HepG2 (cell line): ENCODE measurements around the gene ERP44. TPM values are rescaled to one million over a fixed set of nuclear protein-coding genes. Genes with fewer than 3 reads are reported as not detected.

Source experiments
- ARHGAP35 ChIP-seq: sonication (generic); formaldehyde crosslinking; IDR thresholded peaks from 2 replicates; pipeline ENCODE4 v1.9.0; 2022; ENCODE audit warnings: mild to moderate bottlenecking, inconsistent platforms, moderate library complexity, missing genetic modification reagents, borderline replicate concordance
- CHCHD3 ChIP-seq: sonication (generic); formaldehyde crosslinking; IDR thresholded peaks from 2 replicates; pipeline ENCODE4 v1.8.0; 2022; ENCODE audit warnings: mild to moderate bottlenecking, missing genetic modification reagents, moderate library complexity
- HMGA1 ChIP-seq: sonication (generic); formaldehyde crosslinking; conservative IDR thresholded peaks from 2 replicates; pipeline ENCODE4 v1.4.0; 2020; ENCODE audit warnings: missing genetic modification reagents
- IRX3 ChIP-seq: sonication (generic); formaldehyde crosslinking; IDR thresholded peaks from 2 replicates; pipeline ENCODE4 v1.8.1; 2023; ENCODE audit warnings: mild to moderate bottlenecking, low read depth, missing genetic modification reagents, borderline replicate concordance
- MYPOP ChIP-seq: sonication (generic); formaldehyde crosslinking; IDR thresholded peaks from 2 replicates; pipeline ENCODE4 v1.8.1; 2023; ENCODE audit warnings: mild to moderate bottlenecking, moderate library complexity, missing genetic modification reagents
- PRDM10 ChIP-seq: sonication (generic); formaldehyde crosslinking; IDR thresholded peaks from 2 replicates; pipeline ENCODE4 v1.4.0; 2020; ENCODE audit warnings: low read depth, missing genetic modification reagents
- RNF2 ChIP-seq: fragments of 450-650 bp; conservative IDR thresholded peaks from 2 replicates; pipeline ENCODE4 v1.6.1; 2016; ENCODE audit warnings: low read depth
- SALL2 ChIP-seq: sonication (generic); formaldehyde crosslinking; IDR thresholded peaks from 2 replicates; pipeline ENCODE4 v1.8.1; 2023; ENCODE audit warnings: mild to moderate bottlenecking, missing genetic modification reagents, inconsistent platforms
- SNAI1 ChIP-seq: sonication (generic); formaldehyde crosslinking; IDR thresholded peaks from 2 replicates; pipeline ENCODE4 v1.5.0; 2020; ENCODE audit warnings: mild to moderate bottlenecking, missing genetic modification reagents, borderline replicate concordance
- ZBTB2 ChIP-seq: sonication (generic); formaldehyde crosslinking; IDR thresholded peaks from 2 replicates; pipeline ENCODE4 v1.8.0; 2022; ENCODE audit warnings: low read depth, missing genetic modification reagents
- ZFP90 ChIP-seq: sonication (generic); formaldehyde crosslinking; IDR thresholded peaks from 2 replicates; pipeline ENCODE4 v1.8.0; 2022; ENCODE audit warnings: missing genetic modification reagents, mild to moderate bottlenecking, inconsistent platforms, borderline replicate concordance
- ZNF136 ChIP-seq: sonication (generic); formaldehyde crosslinking; IDR thresholded peaks from 2 replicates; pipeline ENCODE4 v1.8.1; 2022; ENCODE audit warnings: low read depth, mild to moderate bottlenecking, moderate library complexity, missing genetic modification reagents
- ZNF264 ChIP-seq: sonication (generic); formaldehyde crosslinking; IDR thresholded peaks from 2 replicates; pipeline ENCODE4 v1.4.0; 2020; ENCODE audit warnings: missing genetic modification reagents
- ZNF276 ChIP-seq: sonication (generic); formaldehyde crosslinking; IDR thresholded peaks from 2 replicates; pipeline ENCODE4 v1.4.0; 2020; ENCODE audit warnings: mild to moderate bottlenecking, low read depth, missing genetic modification reagents
- ZNF34 ChIP-seq: sonication (generic); formaldehyde crosslinking; IDR thresholded peaks from 2 replicates; pipeline ENCODE4 v1.4.0; 2020; ENCODE audit warnings: mild to moderate bottlenecking, missing genetic modification reagents, borderline replicate concordance
- ZNF431 ChIP-seq: sonication (generic); formaldehyde crosslinking; IDR thresholded peaks from 2 replicates; pipeline ENCODE4 v1.9.0; 2022; ENCODE audit warnings: missing genetic modification reagents, low read depth, mild to moderate bottlenecking, borderline replicate concordance
- ZNF580 ChIP-seq: IDR thresholded peaks from 2 replicates; pipeline ENCODE4 v1.6.1; 2016; ENCODE audit warnings: low read depth, borderline replicate concordance
- ZNF605 ChIP-seq: sonication (generic); formaldehyde crosslinking; IDR thresholded peaks from 2 replicates; pipeline ENCODE4 v1.8.0; 2022; ENCODE audit warnings: mild to moderate bottlenecking, missing genetic modification reagents
- ZNF776 ChIP-seq: sonication (generic); formaldehyde crosslinking; IDR thresholded peaks from 2 replicates; pipeline ENCODE4 v1.4.0; 2020; ENCODE audit warnings: mild to moderate bottlenecking, missing genetic modification reagents
- ZNF891 ChIP-seq: sonication (generic); formaldehyde crosslinking; IDR thresholded peaks from 2 replicates; pipeline ENCODE4 v1.5.0; 2020; ENCODE audit warnings: mild to moderate bottlenecking, missing genetic modification reagents
- polyA plus RNA-seq, 8 experiments: library from polyadenylated mRNA; depleted of rRNA in 3 of 8; stranded (reverse) in 7 of 8; unstranded in 1 of 8; fragments of >200 nt; fragmentation: Illumina TruSeq in 4 of 8; extraction: Trizol in 4 of 8; gene quantifications; 2 replicates each; pipeline versions ENCODE4 v1.2.1 to v1.2.3, GENCODE V29; 2011 to 2016; ENCODE audit warnings: low read depth in 4 of 8, missing spikeins in 1 of 8, mixed read lengths in 1 of 8; ENCODE audit not compliant: insufficient read depth in 1 of 8
- total RNA-seq, 5 experiments: library from RNA; depleted of rRNA; stranded (reverse); fragments of >200 nt; fragmentation: Illumina TruSeq; extraction: Trizol; gene quantifications; 2 replicates each; pipeline ENCODE4 v1.2.3, GENCODE V29; 2016; ENCODE audit warnings: low read depth in 1 of 5

ERP44 gene
- total and polyA plus RNA-seq, 2 of the 13 experiments (the other 11 are each of a cell fraction or from before 2014, with no cell fraction given): 8.9 to 13.8 TPM

- TF ChIP-seq ZBTB2 (peak; percentile 23; the same call in 1 of the 2 replicates), ZNF136 (CRISPR knock-in tag) (no peak), ZNF605 (peak; percentile 63; the same call in 1 of the 2 replicates), SNAI1 (no peak), ZNF580 (CRISPR knock-in tag) (0 out of 2 replicates have a peak, but pooled peaks have one; percentile 12), ARHGAP35 (no peak), IRX3 (CRISPR knock-in tag) (peak; percentile 59; the same call in 1 of the 2 replicates), CHCHD3 (CRISPR knock-in tag) (0 out of 2 replicates have a peak, but pooled peaks have one; percentile 55), ZNF264 (CRISPR knock-in tag) (no peak), RNF2 (no peak), SALL2 (CRISPR knock-in tag) (no peak), ZNF34 (CRISPR knock-in tag) (no peak), ZNF776 (CRISPR knock-in tag) (no peak; the same call in 1 of the 2 replicates), PRDM10 (CRISPR knock-in tag) (no peak), ZNF276 (CRISPR knock-in tag) (no peak), MYPOP (CRISPR knock-in tag) (no peak), ZNF891 (0 out of 2 replicates have a peak, but pooled peaks have one; percentile 38), HMGA1 (CRISPR knock-in tag) (no peak), ZFP90 (no peak), ZNF431 (no peak)
These were observed 534 bp downstream of the ERP44 start (continued) for GRCh38 chr9:100098046-100098886.
